Measurements from ENCODE around the gene TNFRSF4.

- TF ChIP-seq ZNF24 (IDR thresholded peaks at IDR 0.05) (no peak), NR2C2 (IDR thresholded peaks at IDR 0.05; ENCODE audit: borderline replicate concordance, control insufficient read depth, insufficient read length, low read depth) (no peak), CHD4 (IDR thresholded peaks at IDR 0.05) (no peak), HDAC2 (IDR thresholded peaks at IDR 0.05) (no peak), RAD21 (IDR thresholded peaks at IDR 0.05; ENCODE audit: insufficient read depth, low read depth, low read length) (no peak), EZH2 (IDR thresholded peaks at IDR 0.05; ENCODE audit: borderline replicate concordance, control insufficient read depth, low read depth, low read length) (no peak), ATF7 (IDR thresholded peaks at IDR 0.05; ENCODE audit: low read depth) (no peak), FOS (IDR thresholded peaks at IDR 0.05; ENCODE audit: borderline replicate concordance, extremely low read depth, insufficient read length) (no peak), CTCF (IDR thresholded peaks at IDR 0.05 in 2 of 3, conservative IDR thresholded peaks at IDR 0.05 in 1 of 3; ENCODE audit: control insufficient read depth in 2 of 3, extremely low read depth in 1 of 3, insufficient read depth in 1 of 3, low read depth in 3 of 3, low read length in 3 of 3) (no peak), JUND (IDR thresholded peaks at IDR 0.05; ENCODE audit: low read depth, low read length) (no peak), ZSCAN29 (IDR thresholded peaks at IDR 0.05) (no peak), RB1 (IDR thresholded peaks at IDR 0.05; ENCODE audit: borderline replicate concordance) (no peak), MEF2A (IDR thresholded peaks at IDR 0.05; ENCODE audit: insufficient read depth, low read depth, low read length) (no peak)
Observed at GRCh38 chr1:1245817-1246576, 32.0 kb upstream of the TNFRSF4 start.
